WTC11 (cell line): ENCODE results near the gene ADAM12.

Experiments used
- ESRRA ChIP-seq: sonication (generic); formaldehyde crosslinking; IDR thresholded peaks from 2 replicates; pipeline ENCODE4 v1.8.1; 2022; ENCODE audit warnings: mild to moderate bottlenecking, missing genetic modification reagents, borderline replicate concordance
- MYBL2 ChIP-seq: sonication (generic); formaldehyde crosslinking; IDR thresholded peaks from 2 replicates; pipeline ENCODE4 v1.8.1; 2023; ENCODE audit warnings: mild to moderate bottlenecking, moderate library complexity, missing genetic modification reagents
- NR1H2 ChIP-seq: sonication (generic); formaldehyde crosslinking; IDR thresholded peaks from 2 replicates; pipeline ENCODE4 v1.9.0; 2021; ENCODE audit warnings: mild to moderate bottlenecking, moderate library complexity, missing genetic modification reagents
- NR3C1 ChIP-seq: sonication (generic); formaldehyde crosslinking; conservative IDR thresholded peaks from 2 replicates; pipeline ENCODE4 v1.8.1; 2023; ENCODE audit warnings: low read depth, mild to moderate bottlenecking, missing genetic modification reagents
- SMAD4 ChIP-seq: sonication (generic); formaldehyde crosslinking; IDR thresholded peaks from 2 replicates; pipeline ENCODE4 v1.8.0; 2022; ENCODE audit warnings: mild to moderate bottlenecking, missing genetic modification reagents
- ZNF423 ChIP-seq: fragments of 250-450 bp; sonication (Bioruptor Pico); IDR thresholded peaks from 2 replicates; pipeline ENCODE4 v2.1.2; 2022; ENCODE audit warnings: mild to moderate bottlenecking, moderate library complexity
- TF ChIP-seq, protein P1 (sequence below): fragments of 200-600 bp; IDR thresholded peaks from 2 replicates; pipeline ENCODE4 v1.8.0; 2022; ENCODE audit warnings: antibody characterized with exemption
- TF ChIP-seq, protein P2 (sequence below): sonication (generic); formaldehyde crosslinking; IDR thresholded peaks from 2 replicates; pipeline ENCODE4 v1.8.1; 2022; ENCODE audit warnings: missing genetic modification reagents, borderline replicate concordance
- TF ChIP-seq, protein P3 (sequence below): sonication (generic); formaldehyde crosslinking; IDR thresholded peaks from 2 replicates; pipeline ENCODE4 v1.8.0; 2023; ENCODE audit warnings: mild to moderate bottlenecking, missing genetic modification reagents
- TF ChIP-seq, protein P4 (sequence below): sonication (generic); formaldehyde crosslinking; IDR thresholded peaks from 2 replicates; pipeline ENCODE4 v1.8.0; 2022; ENCODE audit warnings: mild to moderate bottlenecking, missing genetic modification reagents
- TF ChIP-seq, protein P5 (sequence below): sonication (generic); formaldehyde crosslinking; IDR thresholded peaks from 2 replicates; pipeline ENCODE4 v1.8.1; 2023; ENCODE audit warnings: mild to moderate bottlenecking, missing genetic modification reagents
- TF ChIP-seq, protein P6 (sequence below): sonication (generic); formaldehyde crosslinking; IDR thresholded peaks from 2 replicates; pipeline ENCODE4 v1.8.0; 2023; ENCODE audit warnings: missing genetic modification reagents, mild to moderate bottlenecking, borderline replicate concordance
- TF ChIP-seq, protein P7 (sequence below): sonication (generic); formaldehyde crosslinking; IDR thresholded peaks from 2 replicates; pipeline ENCODE4 v1.8.0; 2022; ENCODE audit warnings: mild to moderate bottlenecking, missing genetic modification reagents

DNA sequence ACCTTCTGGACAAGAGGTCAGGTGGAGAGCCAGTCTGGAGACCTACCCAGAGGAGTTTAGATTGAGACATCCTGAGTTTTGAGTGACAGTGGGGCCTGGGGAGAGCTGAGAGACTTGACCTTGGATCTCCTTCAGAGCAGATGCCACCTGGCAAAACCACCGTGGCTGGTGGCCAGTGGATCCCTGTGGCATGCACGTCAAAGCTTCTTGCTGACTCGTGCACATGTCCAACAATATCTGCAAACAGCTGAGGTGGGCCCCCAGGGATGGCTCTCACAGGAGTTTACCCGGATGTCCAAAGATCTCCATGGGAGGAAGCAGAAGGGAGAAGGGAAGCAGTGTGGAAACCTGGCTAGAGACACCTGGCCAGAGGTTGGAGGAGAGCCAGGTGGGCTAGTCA lies 261.4 kb downstream of the ADAM12 start:
- TF ChIP-seq NR1H2 (no peak), SMAD4 (CRISPR knock-in tag) (no peak), ESRRA (no peak), NR3C1 (CRISPR knock-in tag) (no peak), MYBL2 (no peak), ZNF423 (no peak)
- TF ChIP-seq, protein P1, sequence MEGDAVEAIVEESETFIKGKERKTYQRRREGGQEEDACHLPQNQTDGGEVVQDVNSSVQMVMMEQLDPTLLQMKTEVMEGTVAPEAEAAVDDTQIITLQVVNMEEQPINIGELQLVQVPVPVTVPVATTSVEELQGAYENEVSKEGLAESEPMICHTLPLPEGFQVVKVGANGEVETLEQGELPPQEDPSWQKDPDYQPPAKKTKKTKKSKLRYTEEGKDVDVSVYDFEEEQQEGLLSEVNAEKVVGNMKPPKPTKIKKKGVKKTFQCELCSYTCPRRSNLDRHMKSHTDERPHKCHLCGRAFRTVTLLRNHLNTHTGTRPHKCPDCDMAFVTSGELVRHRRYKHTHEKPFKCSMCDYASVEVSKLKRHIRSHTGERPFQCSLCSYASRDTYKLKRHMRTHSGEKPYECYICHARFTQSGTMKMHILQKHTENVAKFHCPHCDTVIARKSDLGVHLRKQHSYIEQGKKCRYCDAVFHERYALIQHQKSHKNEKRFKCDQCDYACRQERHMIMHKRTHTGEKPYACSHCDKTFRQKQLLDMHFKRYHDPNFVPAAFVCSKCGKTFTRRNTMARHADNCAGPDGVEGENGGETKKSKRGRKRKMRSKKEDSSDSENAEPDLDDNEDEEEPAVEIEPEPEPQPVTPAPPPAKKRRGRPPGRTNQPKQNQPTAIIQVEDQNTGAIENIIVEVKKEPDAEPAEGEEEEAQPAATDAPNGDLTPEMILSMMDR: no peak
- TF ChIP-seq, protein P2, sequence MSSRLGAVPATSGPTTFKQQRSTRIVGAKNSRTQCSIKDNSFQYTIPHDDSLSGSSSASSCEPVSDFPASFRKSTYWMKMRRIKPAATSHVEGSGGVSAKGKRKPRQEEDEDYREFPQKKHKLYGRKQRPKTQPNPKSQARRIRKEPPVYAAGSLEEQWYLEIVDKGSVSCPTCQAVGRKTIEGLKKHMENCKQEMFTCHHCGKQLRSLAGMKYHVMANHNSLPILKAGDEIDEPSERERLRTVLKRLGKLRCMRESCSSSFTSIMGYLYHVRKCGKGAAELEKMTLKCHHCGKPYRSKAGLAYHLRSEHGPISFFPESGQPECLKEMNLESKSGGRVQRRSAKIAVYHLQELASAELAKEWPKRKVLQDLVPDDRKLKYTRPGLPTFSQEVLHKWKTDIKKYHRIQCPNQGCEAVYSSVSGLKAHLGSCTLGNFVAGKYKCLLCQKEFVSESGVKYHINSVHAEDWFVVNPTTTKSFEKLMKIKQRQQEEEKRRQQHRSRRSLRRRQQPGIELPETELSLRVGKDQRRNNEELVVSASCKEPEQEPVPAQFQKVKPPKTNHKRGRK: no peak
- TF ChIP-seq, protein P3, sequence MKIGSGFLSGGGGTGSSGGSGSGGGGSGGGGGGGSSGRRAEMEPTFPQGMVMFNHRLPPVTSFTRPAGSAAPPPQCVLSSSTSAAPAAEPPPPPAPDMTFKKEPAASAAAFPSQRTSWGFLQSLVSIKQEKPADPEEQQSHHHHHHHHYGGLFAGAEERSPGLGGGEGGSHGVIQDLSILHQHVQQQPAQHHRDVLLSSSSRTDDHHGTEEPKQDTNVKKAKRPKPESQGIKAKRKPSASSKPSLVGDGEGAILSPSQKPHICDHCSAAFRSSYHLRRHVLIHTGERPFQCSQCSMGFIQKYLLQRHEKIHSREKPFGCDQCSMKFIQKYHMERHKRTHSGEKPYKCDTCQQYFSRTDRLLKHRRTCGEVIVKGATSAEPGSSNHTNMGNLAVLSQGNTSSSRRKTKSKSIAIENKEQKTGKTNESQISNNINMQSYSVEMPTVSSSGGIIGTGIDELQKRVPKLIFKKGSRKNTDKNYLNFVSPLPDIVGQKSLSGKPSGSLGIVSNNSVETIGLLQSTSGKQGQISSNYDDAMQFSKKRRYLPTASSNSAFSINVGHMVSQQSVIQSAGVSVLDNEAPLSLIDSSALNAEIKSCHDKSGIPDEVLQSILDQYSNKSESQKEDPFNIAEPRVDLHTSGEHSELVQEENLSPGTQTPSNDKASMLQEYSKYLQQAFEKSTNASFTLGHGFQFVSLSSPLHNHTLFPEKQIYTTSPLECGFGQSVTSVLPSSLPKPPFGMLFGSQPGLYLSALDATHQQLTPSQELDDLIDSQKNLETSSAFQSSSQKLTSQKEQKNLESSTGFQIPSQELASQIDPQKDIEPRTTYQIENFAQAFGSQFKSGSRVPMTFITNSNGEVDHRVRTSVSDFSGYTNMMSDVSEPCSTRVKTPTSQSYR (CRISPR knock-in tag): no peak
- TF ChIP-seq, protein P4, sequence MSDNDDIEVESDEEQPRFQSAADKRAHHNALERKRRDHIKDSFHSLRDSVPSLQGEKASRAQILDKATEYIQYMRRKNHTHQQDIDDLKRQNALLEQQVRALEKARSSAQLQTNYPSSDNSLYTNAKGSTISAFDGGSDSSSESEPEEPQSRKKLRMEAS (CRISPR knock-in tag): no peak
- TF ChIP-seq, protein P5, sequence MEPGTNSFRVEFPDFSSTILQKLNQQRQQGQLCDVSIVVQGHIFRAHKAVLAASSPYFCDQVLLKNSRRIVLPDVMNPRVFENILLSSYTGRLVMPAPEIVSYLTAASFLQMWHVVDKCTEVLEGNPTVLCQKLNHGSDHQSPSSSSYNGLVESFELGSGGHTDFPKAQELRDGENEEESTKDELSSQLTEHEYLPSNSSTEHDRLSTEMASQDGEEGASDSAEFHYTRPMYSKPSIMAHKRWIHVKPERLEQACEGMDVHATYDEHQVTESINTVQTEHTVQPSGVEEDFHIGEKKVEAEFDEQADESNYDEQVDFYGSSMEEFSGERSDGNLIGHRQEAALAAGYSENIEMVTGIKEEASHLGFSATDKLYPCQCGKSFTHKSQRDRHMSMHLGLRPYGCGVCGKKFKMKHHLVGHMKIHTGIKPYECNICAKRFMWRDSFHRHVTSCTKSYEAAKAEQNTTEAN (CRISPR knock-in tag): no peak
- TF ChIP-seq, protein P6, sequence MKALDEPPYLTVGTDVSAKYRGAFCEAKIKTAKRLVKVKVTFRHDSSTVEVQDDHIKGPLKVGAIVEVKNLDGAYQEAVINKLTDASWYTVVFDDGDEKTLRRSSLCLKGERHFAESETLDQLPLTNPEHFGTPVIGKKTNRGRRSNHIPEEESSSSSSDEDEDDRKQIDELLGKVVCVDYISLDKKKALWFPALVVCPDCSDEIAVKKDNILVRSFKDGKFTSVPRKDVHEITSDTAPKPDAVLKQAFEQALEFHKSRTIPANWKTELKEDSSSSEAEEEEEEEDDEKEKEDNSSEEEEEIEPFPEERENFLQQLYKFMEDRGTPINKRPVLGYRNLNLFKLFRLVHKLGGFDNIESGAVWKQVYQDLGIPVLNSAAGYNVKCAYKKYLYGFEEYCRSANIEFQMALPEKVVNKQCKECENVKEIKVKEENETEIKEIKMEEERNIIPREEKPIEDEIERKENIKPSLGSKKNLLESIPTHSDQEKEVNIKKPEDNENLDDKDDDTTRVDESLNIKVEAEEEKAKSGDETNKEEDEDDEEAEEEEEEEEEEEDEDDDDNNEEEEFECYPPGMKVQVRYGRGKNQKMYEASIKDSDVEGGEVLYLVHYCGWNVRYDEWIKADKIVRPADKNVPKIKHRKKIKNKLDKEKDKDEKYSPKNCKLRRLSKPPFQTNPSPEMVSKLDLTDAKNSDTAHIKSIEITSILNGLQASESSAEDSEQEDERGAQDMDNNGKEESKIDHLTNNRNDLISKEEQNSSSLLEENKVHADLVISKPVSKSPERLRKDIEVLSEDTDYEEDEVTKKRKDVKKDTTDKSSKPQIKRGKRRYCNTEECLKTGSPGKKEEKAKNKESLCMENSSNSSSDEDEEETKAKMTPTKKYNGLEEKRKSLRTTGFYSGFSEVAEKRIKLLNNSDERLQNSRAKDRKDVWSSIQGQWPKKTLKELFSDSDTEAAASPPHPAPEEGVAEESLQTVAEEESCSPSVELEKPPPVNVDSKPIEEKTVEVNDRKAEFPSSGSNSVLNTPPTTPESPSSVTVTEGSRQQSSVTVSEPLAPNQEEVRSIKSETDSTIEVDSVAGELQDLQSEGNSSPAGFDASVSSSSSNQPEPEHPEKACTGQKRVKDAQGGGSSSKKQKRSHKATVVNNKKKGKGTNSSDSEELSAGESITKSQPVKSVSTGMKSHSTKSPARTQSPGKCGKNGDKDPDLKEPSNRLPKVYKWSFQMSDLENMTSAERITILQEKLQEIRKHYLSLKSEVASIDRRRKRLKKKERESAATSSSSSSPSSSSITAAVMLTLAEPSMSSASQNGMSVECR (CRISPR knock-in tag): no peak
- TF ChIP-seq, protein P7, sequence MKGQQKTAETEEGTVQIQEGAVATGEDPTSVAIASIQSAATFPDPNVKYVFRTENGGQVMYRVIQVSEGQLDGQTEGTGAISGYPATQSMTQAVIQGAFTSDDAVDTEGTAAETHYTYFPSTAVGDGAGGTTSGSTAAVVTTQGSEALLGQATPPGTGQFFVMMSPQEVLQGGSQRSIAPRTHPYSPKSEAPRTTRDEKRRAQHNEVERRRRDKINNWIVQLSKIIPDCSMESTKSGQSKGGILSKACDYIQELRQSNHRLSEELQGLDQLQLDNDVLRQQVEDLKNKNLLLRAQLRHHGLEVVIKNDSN (CRISPR knock-in tag): no peak
